ENCODE data around the gene ROCK1.

DNA sequence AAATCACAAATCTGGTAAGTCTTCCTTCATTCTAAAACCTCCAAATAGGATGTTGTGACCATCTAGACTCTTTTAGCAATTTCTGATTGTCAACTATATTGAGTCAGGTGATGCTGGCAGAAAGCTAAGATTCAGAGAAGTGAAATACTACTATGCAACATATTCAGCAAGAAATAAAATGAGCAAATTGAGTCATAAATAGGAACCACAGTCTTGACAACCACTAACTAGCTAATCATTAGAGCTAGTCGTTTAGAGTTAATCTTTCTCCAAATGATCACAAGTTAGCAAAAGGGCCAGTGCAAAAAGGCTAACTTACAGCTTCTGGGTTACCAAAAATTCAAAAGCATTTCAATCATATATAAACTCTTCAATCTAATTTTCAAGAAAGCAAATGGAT is 54.5 kb downstream of the ROCK1 start:
- TF ChIP-seq TAF15 (IDR thresholded peaks at IDR 0.05; ENCODE audit: low read depth, low read length) (no peak), POU5F1 (IDR thresholded peaks at IDR 0.05; ENCODE audit: borderline replicate concordance, low read depth, low read length, partially characterized antibody) (no peak)
